Hepatocyte (in vitro differentiated cells): ENCODE results near the gene PIF1.

Experiments
- CTCF ChIP-seq: fragments of 200-600 bp; sonication (generic); IDR thresholded peaks from 2 replicates; pipeline ENCODE4 v1.5.1; 2016; ENCODE audit warnings: antibody characterized with exemption, mild to moderate bottlenecking; ENCODE audit not compliant: poor library complexity
- EZH2 ChIP-seq: fragments of 200-600 bp; sonication (generic); IDR thresholded peaks from 2 replicates; pipeline ENCODE4 v1.6.1; 2016; ENCODE audit warnings: antibody characterized with exemption, mild to moderate bottlenecking, borderline replicate concordance

- TF ChIP-seq CTCF (no peak), EZH2 (no peak)
Measured at GRCh38 chr15:64842096-64842939, 16.9 kb upstream of the PIF1 start.
